HG03135 (cell line): ENCODE results near the gene IER3.
A peak's percentile ranks its signal among the peaks of the same experiment; 100 is the strongest.
"Not testable (repeated sequence)": the region's sequence is repeated elsewhere in the genome, so short reads cannot be mapped to it uniquely, and the experiment has no call there.

Experiments
- ATAC-seq: cut with Tn5 transposase; IDR thresholded peaks from one replicate; pipeline ENCODE4 v1.9.1; 2021; ENCODE audit warnings: mild to moderate bottlenecking, moderate library complexity; ENCODE audit not compliant: unreplicated experiment

The IER3 gene

GRCh38 chr6:30725713-30726505 is 18.4 kb downstream of the IER3 start:
- no peak for ATAC-seq

GRCh38 chr6:30724906-30725667 is 19.3 kb downstream of the IER3 start:
- ATAC-seq: no peak

DNA sequence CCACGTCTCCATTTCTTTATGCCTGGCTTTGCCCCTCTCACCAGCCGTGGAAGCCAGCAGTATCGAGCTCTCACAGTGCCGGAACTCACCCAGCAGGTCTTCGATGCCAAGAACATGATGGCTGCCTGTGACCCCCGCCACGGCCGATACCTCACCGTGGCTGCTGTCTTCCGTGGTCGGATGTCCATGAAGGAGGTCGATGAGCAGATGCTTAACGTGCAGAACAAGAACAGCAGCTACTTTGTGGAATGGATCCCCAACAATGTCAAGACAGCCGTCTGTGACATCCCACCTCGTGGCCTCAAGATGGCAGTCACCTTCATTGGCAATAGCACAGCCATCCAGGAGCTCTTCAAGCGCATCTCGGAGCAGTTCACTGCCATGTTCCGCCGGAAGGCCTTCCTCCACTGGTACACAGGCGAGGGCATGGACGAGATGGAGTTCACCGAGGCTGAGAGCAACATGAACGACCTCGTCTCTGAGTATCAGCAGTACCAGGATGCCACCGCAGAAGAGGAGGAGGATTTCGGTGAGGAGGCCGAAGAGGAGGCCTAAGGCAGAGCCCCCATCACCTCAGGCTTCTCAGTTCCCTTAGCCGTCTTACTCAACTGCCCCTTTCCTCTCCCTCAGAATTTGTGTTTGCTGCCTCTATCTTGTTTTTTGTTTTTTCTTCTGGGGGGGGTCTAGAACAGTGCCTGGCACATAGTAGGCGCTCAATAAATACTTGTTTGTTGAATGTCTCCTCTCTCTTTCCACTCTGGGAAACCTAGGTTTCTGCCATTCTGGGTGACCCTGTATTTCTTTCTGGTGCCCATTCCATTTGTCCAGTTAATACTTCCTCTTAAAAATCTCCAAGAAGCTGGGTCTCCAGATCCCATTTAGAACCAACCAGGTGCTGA is 20.3 kb downstream of the IER3 start:
- ATAC-seq: not testable (repeated sequence)

GRCh38 chr6:30723159-30723842 is 21.0 kb downstream of the IER3 start:
- not testable (repeated sequence) for ATAC-seq

DNA sequence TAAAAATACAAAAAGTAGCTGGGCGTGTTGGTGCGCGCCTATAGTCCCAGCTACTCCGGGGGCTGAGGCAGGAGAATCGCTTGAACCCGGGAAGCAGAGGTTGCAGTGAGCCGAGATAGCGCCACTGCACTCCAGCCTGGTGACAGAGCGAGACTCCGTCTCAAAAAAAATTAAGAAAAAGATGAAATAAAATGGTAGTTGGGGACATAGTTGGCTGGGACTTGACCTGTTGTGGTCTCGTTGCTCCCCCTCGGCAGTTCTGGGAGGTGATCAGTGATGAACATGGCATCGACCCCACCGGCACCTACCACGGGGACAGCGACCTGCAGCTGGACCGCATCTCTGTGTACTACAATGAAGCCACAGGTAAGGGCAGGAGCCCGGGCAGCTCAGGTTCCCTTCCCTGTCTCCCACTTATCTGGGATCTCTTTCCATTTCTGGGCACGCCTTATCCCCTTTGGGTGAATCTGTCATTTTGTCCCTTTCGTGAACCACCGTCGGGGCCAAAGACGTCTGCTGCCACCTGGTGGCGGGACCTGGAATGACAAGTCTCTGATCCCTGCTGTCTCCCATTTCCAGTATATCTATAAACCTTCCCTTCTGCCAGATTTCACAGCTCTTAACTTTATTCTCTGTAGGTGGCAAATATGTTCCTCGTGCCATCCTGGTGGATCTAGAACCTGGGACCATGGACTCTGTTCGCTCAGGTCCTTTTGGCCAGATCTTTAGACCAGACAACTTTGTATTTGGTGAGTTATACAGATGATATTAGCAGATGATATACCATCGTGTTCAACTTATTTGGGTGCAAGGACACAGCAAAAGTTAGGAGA is 21.9 kb downstream of the IER3 start:
- no peak for ATAC-seq

GRCh38 chr6:30722025-30722279 is 22.4 kb downstream of the IER3 start:
- not testable (repeated sequence) for ATAC-seq

DNA sequence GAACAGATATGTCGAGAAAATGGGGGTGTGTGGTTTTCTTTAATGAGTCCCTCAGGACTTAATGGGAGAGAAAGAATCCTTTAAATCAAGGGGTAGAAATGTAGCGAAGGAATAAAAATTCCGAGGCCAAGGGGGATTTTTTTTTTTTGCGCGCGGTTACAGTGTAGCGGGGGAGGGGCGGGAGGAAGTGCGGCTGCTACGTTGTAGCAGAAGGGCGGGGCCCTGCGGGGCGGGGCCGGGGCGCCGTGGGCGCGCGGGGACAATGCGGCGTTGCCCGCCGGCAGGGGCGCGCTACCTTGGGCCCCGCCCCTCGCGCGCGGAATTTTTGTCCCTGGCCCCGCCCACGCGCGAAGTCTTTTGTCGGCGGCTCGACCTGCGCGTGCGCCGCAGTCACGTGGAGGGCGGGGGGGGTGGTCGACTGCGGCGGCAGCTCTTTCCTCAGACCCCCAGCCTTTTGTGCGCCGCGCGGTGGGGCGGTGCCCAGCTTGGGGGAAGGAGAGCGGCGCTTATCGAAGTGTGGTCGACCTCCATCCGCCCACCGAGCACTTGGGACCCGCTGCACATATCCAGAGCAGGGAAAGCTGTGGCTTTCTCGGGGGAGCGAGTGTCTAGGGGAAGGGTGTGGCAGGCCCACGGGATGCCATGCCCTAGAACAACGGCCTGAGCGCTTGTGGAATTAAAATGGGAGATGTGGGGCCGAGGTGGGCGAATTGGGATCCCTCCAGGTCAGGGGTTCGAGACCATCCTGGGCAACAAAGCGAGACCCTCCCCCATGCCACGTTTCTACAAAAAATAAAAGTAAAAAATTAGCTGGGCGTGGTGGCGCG is 22.9 kb downstream of the IER3 start:
- no peak for ATAC-seq

DNA sequence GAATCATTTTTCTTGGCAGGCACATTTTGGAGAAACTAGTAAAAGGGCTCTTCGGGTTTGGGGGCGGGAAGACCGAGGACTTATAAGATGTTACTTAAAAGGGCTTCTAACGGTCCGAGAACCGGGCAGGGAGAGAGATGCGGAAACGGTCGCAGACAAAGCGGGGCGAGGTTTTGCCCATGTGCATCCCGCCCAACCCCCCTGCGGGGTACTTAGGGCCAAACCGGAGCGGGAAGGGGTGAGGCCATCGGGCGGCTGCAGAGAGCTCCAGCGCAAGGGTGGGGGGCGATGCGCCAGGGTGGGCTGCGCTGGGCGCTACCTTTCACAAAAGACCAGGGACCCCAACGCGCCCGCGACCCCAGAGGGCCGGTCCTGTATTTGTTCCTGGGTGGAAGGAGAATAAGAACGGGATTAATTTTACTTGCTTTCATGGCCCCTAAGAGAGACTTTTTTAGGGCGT is 23.6 kb downstream of the IER3 start:
- no peak for ATAC-seq

DNA sequence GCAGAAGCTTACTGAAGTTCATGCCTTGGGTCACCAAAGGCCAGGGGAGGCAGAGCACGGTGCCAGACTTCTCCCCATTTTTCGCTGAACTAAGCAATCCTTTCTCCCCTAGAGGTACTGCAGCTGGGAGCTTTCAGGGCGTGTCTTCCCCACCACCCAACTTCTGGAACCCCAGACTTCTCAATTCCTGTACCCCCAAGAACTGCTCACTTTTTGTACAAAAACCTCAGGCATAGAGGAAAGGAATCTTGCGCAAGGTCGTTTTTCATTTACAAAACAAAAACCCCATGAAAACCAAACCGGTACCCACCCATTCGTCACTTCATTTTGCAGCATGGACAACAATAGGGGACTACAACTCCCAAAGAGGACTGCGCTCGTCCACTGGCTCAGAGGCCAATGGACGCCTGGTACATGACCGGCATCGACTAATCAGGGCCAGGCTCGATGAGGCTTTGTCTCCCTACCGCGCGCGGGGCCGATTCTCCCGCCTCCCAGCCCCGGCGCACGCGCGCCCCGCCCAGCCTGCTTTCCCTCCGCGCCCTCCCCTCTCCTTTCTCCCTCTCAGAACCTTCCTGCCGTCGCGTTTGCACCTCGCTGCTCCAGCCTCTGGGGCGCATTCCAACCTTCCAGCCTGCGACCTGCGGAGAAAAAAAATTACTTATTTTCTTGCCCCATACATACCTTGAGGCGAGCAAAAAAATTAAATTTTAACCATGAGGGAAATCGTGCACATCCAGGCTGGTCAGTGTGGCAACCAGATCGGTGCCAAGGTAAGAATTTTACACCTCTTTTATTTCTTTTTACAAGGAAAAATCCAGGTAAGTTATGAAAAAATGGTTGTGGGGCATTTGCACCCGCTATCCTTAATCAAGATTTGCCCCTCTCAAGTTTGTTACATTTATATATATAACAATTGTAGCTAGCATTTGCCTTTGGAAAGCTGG is 24.3 kb downstream of the IER3 start, which contains the start of gene TUBB:
TSS of gene TUBB (plus strand) at position 562 of the 947 bp plus-strand sequence. CDS start at position 717, 155 bp downstream.
- peak; percentile 42 for ATAC-seq

GRCh38 chr6:30719356-30719755 is 25.0 kb downstream of the IER3 start:
- ATAC-seq: no peak

DNA sequence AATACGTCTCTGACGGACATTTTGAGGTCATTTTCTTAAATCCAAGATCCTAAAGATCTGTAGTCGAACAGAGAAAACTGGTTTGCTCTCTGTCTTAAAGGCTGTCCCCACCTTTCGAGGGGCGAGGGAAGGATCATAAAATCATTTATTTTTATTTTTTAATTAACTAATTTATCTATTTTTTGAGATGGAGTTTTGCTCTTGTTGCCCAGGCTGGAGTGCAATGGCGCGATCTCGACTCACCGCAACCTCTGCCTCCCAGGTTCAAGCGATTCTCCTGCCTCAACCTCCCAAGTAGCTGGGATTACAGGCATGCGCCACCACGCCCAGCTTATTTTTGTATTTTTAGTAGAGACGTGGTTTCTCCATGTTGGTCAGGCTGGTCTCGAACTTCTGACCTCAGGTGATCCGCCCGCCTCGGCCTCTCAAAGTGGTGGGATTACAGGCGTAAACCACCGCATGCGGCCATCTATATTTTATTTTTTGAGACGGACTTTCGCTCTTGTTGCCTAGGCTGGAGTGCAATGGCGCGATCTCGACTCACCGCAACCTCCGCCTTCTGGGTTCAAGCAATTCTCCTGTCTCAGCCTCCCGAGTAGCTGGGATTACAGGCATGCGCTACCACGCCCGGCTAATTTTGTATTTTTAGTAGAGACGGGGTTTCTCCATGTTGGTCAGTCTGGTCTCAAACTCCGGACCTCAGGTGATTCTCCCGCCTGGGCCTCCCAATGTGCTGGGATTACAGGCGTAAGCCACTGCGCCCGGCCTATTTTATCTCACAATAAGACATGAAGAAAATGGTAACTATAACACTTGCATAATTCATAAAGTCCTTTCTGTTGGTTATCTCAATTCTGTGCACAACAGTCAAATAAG is 26.3 kb downstream of the IER3 start:
- not testable (repeated sequence) for ATAC-seq

DNA sequence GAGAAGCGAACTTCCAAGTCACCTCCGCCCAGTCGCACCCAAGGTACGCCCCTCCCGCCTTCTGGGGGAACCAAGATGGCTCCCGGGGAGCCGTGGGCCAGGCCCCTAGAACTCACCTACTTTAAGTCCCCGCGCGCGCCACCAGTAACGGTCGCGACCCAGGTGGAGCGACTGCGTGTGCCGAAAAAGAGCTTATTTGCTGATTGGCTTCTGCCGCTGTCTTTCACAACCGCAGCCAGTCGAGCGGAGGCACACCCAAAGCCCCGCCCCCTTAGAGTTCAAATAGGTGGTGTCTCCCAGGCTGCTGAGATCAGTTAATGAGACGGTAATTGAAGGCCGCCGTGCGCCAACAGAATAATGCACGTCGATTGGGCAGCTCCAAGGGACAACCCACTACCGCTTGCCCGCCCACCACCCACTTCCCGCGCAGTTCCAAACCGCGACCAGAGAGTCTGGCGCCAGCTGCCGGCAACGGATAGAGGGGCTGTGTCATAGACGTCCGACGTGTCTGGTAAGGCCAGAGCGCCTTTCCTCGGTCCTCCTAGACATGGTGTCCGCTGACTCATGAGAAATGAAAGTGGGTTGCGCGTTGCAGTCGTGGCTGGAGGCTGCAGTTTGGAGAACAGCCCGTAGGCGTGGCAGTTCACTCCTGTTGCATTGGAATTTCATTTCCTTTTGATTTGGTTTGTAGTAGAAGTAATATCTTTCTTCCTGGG is 27.1 kb downstream of the IER3 start, which contains the start of gene MDC1:
TSS of gene MDC1 (minus strand) at position 153 of the 716 bp plus-strand sequence. CDS start 2,106 bp downstream, outside the sequence.
- peak; percentile 73 for ATAC-seq

DNA sequence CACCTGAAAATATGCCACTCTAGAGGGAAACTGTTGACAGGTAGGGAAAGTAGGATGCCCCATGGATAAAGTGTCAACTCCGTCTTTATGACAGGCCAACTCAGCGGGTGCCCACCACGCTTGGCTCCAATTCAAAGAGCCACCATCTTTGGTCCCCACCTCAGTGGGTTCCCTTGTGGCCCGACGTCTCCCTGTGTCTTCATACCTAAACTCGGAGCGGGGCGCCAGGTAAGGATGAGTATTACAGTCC is 27.5 kb downstream of the IER3 start:
- no peak for ATAC-seq

DNA sequence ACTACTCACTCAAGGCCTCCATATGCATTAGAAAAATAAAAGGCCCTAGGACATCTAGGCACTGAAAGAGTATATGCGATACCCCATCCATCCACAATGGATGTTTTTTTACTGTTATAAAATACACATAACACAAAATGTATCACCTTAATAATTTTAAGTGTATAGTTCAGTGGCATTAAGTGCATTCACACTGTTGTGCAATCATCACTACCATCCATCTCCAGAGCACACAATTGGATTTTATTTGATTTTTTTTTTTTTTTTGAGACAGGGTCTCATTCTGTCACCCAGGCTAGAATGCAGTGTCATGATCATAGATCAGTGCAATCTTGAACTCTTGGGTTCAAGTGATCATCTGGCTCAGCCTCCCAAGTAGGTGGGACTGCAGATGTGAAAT is 30.1 kb downstream of the IER3 start:
- no peak for ATAC-seq

- no peak for ATAC-seq
These were observed 31.9 kb downstream of the IER3 start for GRCh38 chr6:30712441-30712945.

DNA sequence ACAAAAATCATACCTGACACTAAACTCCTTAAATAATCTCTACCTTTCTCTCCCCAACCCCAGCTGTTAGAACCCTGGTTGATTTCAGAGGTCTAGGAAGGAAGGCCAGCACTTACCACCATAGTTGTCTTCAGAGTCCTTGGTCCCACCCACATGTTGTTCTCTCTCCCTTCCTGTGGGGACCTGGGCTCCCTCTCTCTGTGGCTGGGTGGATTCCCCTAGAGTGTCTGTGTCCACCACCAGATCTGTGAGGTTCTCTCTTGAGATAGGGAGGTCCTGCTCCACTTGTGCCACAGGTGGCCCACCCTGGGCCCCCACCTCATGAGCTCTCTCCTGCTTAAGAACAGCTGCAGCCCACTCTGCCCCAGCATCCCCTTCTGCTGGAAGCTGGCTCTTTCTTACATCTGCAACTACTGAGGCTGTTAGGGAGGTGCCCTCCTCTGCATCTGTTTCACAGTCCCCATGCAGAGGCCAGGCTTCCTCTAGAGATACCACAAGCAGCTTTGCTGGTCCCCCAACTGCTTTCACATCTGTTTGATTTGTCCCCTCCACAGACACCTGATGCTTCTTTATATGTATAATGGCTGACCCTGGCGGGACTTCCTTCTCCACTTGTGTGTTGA is 32.5 kb downstream of the IER3 start:
- no peak for ATAC-seq
